WTC11 (cell line): ENCODE measurements around the gene DUSP22. TPM values are rescaled to one million over a fixed set of nuclear protein-coding genes. Genes with fewer than 3 reads are reported as not detected.

ENCODE experiments used
- ATAC-seq: fragments of 200-7000 bp; cut with Tn5 transposase; 2 replicates; pipeline ENCODE4 v1.10.0; 2021; ENCODE audit warnings: mild to moderate bottlenecking, moderate library complexity
- CTCF ChIA-PET: fragments of 300-600 bp; sonication (Branson Sonifier 250); formaldehyde crosslinking; loops from one replicate; lab custom pipeline; 2021; ENCODE audit warnings: antibody characterized with exemption; lab: Charles Lee
- POLR2A ChIA-PET: fragments of 350-600 bp; sonication (Branson Sonifier 250); formaldehyde crosslinking; loops from one replicate; lab custom pipeline; 2021; ENCODE audit warnings: antibody characterized with exemption; lab: Charles Lee
- DNase-seq: peaks from one replicate; pipeline ENCODE4 v3.0.0; 2021; ENCODE audit warnings: low spot score
- H3K27ac Mint-ChIP-seq: 2 replicates; pipeline ENCODE4 v1.8.0; 2021; ENCODE audit warnings: mixed read lengths
- H3K27me3 Mint-ChIP-seq: 2 replicates; pipeline ENCODE4 v1.8.0; 2021; ENCODE audit warnings: low read depth, mild to moderate bottlenecking, moderate library complexity, mixed read lengths
- H3K36me3 Mint-ChIP-seq: 2 replicates; pipeline ENCODE4 v1.8.0; 2021; ENCODE audit warnings: mixed read lengths
- H3K4me1 Mint-ChIP-seq: 2 replicates; pipeline ENCODE4 v1.8.0; 2022; ENCODE audit warnings: mixed read lengths
- H3K4me3 Mint-ChIP-seq: 2 replicates; pipeline ENCODE4 v1.8.0; 2021; ENCODE audit warnings: mild to moderate bottlenecking, moderate library complexity, mixed read lengths
- H3K9me3 Mint-ChIP-seq: 2 replicates; pipeline ENCODE4 v1.8.0; 2021; ENCODE audit warnings: mixed read lengths
- ATF3 ChIP-seq: sonication (generic); formaldehyde crosslinking; conservative IDR thresholded peaks from 2 replicates; pipeline ENCODE4 v1.8.1; 2022; ENCODE audit warnings: mild to moderate bottlenecking, missing genetic modification reagents
- CREM ChIP-seq: sonication (generic); formaldehyde crosslinking; IDR thresholded peaks from 2 replicates; pipeline ENCODE4 v1.8.1; 2022; ENCODE audit warnings: mild to moderate bottlenecking, missing genetic modification reagents, moderate library complexity
- CTCF ChIP-seq: fragments of 200-600 bp; IDR thresholded peaks from 2 replicates; pipeline ENCODE4 v1.8.0; 2022; ENCODE audit warnings: antibody characterized with exemption
- FOXP4 ChIP-seq: sonication (generic); formaldehyde crosslinking; IDR thresholded peaks from 2 replicates; pipeline ENCODE4 v1.8.0; 2022; ENCODE audit warnings: mild to moderate bottlenecking, missing genetic modification reagents
- IRF2 ChIP-seq: sonication (generic); formaldehyde crosslinking; IDR thresholded peaks from 2 replicates; pipeline ENCODE4 v1.8.0; 2022; ENCODE audit warnings: low read depth, missing genetic modification reagents, borderline replicate concordance
- MYBL2 ChIP-seq: sonication (generic); formaldehyde crosslinking; IDR thresholded peaks from 2 replicates; pipeline ENCODE4 v1.8.1; 2023; ENCODE audit warnings: mild to moderate bottlenecking, moderate library complexity, missing genetic modification reagents
- NFATC4 ChIP-seq: fragments of 250-450 bp; sonication (Bioruptor Pico); IDR thresholded peaks from 2 replicates; pipeline ENCODE4 v1.9.0; 2021; ENCODE audit warnings: mild to moderate bottlenecking
- NR1H2 ChIP-seq: sonication (generic); formaldehyde crosslinking; IDR thresholded peaks from 2 replicates; pipeline ENCODE4 v1.9.0; 2021; ENCODE audit warnings: mild to moderate bottlenecking, moderate library complexity, missing genetic modification reagents
- NR2C2 ChIP-seq: sonication (generic); formaldehyde crosslinking; IDR thresholded peaks from 2 replicates; pipeline ENCODE4 v1.8.0; 2022; ENCODE audit warnings: mild to moderate bottlenecking, missing genetic modification reagents
- TEAD4 ChIP-seq: sonication (generic); formaldehyde crosslinking; IDR thresholded peaks from 2 replicates; pipeline ENCODE4 v1.8.0; 2022; ENCODE audit warnings: mild to moderate bottlenecking, missing genetic modification reagents
- TP53 ChIP-seq: sonication (generic); formaldehyde crosslinking; IDR thresholded peaks from 2 replicates; pipeline ENCODE4 v1.8.1; 2023; ENCODE audit warnings: mild to moderate bottlenecking, missing genetic modification reagents
- ZMAT4 ChIP-seq: fragments of 250-450 bp; sonication (Bioruptor Pico); IDR thresholded peaks from 2 replicates; pipeline ENCODE4 v1.9.0; 2021; ENCODE audit warnings: mild to moderate bottlenecking
- ZNF138 ChIP-seq: sonication (generic); formaldehyde crosslinking; conservative IDR thresholded peaks from 2 replicates; pipeline ENCODE4 v1.8.1; 2022; ENCODE audit warnings: mild to moderate bottlenecking, moderate library complexity, missing genetic modification reagents
- ZNF281 ChIP-seq: sonication (generic); formaldehyde crosslinking; IDR thresholded peaks from 2 replicates; pipeline ENCODE4 v1.8.0; 2023; ENCODE audit warnings: mild to moderate bottlenecking, missing genetic modification reagents
- ZNF416 ChIP-seq: fragments of 250-450 bp; sonication (Bioruptor Pico); IDR thresholded peaks from 2 replicates; pipeline ENCODE4 v1.9.0; 2021; ENCODE audit warnings: mild to moderate bottlenecking, inconsistent platforms
- ZNF423 ChIP-seq: fragments of 250-450 bp; sonication (Bioruptor Pico); IDR thresholded peaks from 2 replicates; pipeline ENCODE4 v2.1.2; 2022; ENCODE audit warnings: mild to moderate bottlenecking, moderate library complexity
- ZNF425 ChIP-seq: fragments of 250-450 bp; sonication (Bioruptor Pico); conservative IDR thresholded peaks from 2 replicates; pipeline ENCODE4 v1.9.0; 2021; ENCODE audit warnings: mild to moderate bottlenecking
- ZNF671 ChIP-seq: fragments of 250-450 bp; sonication (Bioruptor Pico); IDR thresholded peaks from 2 replicates; pipeline ENCODE4 v1.8.0; 2021; ENCODE audit warnings: mild to moderate bottlenecking
- ZSCAN18 ChIP-seq: fragments of 250-450 bp; sonication (Bioruptor Pico); IDR thresholded peaks from 2 replicates; pipeline ENCODE4 v2.1.2; 2022; ENCODE audit warnings: mild to moderate bottlenecking, moderate library complexity
- total RNA-seq: library from RNA; stranded (reverse); gene quantifications from 3 replicates; pipeline ENCODE4 v1.2.3, GENCODE V29; 2021

DUSP22 gene
- total RNA-seq, 1 experiment from 2014 or later: 38.5 TPM

GRCh38 chr6:298233-299103, 6.2 kb downstream of the DUSP22 start:
- H3K4me1 Mint-ChIP-seq: peaks cover 2% of the 10 kb centered on the region
- peaks cover 35% of the 10 kb centered on the region for H3K9me3 Mint-ChIP-seq
- H3K27me3 Mint-ChIP-seq: peaks cover 5% of the 10 kb centered on the region
- TF ChIP-seq ZSCAN18 (CRISPR knock-in tag): no peak
- no peak overlapping the region for H3K27ac Mint-ChIP-seq
- CTCF ChIA-PET: interaction anchor here (1.4 to 1.5 kb wide), 2 partner anchors 81 to 110 kb away, joined by 4 to 5 read pairs; no protein-coding TSS in a partner anchor
- POLR2A ChIA-PET: no interaction called here
- no peak for DNase-seq
- H3K36me3 Mint-ChIP-seq: peaks cover 36% of the 10 kb centered on the region
- no peak overlapping the region for H3K4me3 Mint-ChIP-seq
- ATAC-seq: no peak

GRCh38 chr6:299104-299980, 7.1 kb downstream of the DUSP22 start:
- TF ChIP-seq TP53 (CRISPR knock-in tag): no peak
- no peak for TF ChIP-seq MYBL2 (CRISPR knock-in tag)
- no peak for TF ChIP-seq ATF3
- no peak for TF ChIP-seq ZMAT4 (CRISPR knock-in tag)
- TF ChIP-seq FOXP4 (CRISPR knock-in tag): no peak
- no peak for TF ChIP-seq NFATC4 (CRISPR knock-in tag)
- no peak for TF ChIP-seq IRF2 (CRISPR knock-in tag)
- no peak for TF ChIP-seq CREM
- TF ChIP-seq NR1H2 (CRISPR knock-in tag): no peak
- TF ChIP-seq ZNF671: no peak
- no peak for TF ChIP-seq ZNF416
- no peak for TF ChIP-seq CTCF
- TF ChIP-seq ZNF423 (CRISPR knock-in tag): no peak
- TF ChIP-seq TEAD4 (CRISPR knock-in tag): no peak
- no peak for TF ChIP-seq ZNF138
- TF ChIP-seq ZNF425 (CRISPR knock-in tag): no peak
- TF ChIP-seq NR2C2: no peak
- no peak for TF ChIP-seq ZNF281
- ATAC-seq (no peak), DNase-seq (no peak)
- ChIA-PET POLR2A (no interaction called here), CTCF (interaction anchor here (0.8 kb wide), 1 partner anchor 13 kb away, joined by 3 read pairs; no protein-coding TSS in a partner anchor)
- Mint-ChIP-seq H3K4me1 (no peaks in the 10 kb centered on the region), H3K4me3 (no peak overlapping the region), H3K27me3 (peaks cover 4% of the 10 kb centered on the region; the same call in 1 of the 2 replicates), H3K36me3 (peaks cover 35% of the 10 kb centered on the region), H3K27ac (no peak overlapping the region), H3K9me3 (peaks cover 30% of the 10 kb centered on the region)
